Astrocyte of the spinal cord (primary cell): ENCODE measurements around the gene KCNQ1OT1.

Experiments used
- DNase-seq: peaks from one replicate; pipeline ENCODE4 v3.0.0; 2011; ENCODE audit warnings: low read depth, low spot score
- H3K4me3 ChIP-seq: 2 replicates; pipeline ENCODE4 v1.5.1; 2011; ENCODE audit warnings: low read depth, mild to moderate bottlenecking, low read length, moderate library complexity
- in situ Hi-C: cut with HindIII; loops from 2 replicates; pipeline ENCODE4 v1.10.0; 2017; ENCODE audit warnings: low sequenced_read_pairs
- TF ChIP-seq, protein P1 (sequence below): IDR thresholded peaks from 2 replicates; pipeline ENCODE4 v1.5.1; 2012; ENCODE audit warnings: low read depth, mild to moderate bottlenecking, low read length, inconsistent platforms

Gene KCNQ1OT1

DNA sequence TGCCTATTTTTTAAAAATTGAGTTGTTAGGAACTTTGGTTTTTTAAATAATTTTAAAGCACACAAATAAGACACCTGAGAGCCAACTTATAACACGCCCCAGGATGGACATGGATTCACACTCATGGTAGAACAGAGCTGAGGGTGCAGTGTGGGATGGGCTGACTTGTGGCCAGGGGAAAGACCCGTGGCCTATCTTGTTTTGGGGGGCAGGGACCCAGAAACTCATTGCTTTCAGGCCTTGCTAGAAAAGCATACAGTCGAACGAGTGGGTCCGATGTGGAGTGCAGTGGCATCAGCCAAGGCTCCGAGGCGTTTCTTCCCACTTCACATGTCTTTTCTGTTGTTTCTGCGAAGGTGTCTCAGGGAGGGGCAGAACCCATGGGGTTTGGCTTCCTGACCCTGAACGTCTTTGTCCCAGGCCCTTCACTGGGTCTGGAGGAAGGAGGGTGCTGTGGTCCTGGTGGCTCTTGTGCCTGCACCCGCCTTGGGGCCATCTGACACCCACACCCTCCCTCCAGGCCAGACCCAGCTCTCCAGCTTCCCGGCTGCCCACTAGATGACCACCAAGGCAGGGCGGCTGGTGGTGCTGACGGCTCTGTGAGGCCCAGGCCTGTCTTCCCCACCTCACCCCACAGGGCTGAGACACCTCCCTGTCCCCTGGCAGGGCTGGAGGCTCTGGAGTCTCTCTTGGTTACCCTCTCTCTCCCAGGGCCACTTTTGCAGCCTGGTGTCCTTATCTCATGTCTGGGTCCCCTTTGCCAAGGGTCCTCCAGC is 134.2 kb downstream of the KCNQ1OT1 start:
- no peak overlapping the region for H3K4me3 ChIP-seq
- TF ChIP-seq, protein P1, sequence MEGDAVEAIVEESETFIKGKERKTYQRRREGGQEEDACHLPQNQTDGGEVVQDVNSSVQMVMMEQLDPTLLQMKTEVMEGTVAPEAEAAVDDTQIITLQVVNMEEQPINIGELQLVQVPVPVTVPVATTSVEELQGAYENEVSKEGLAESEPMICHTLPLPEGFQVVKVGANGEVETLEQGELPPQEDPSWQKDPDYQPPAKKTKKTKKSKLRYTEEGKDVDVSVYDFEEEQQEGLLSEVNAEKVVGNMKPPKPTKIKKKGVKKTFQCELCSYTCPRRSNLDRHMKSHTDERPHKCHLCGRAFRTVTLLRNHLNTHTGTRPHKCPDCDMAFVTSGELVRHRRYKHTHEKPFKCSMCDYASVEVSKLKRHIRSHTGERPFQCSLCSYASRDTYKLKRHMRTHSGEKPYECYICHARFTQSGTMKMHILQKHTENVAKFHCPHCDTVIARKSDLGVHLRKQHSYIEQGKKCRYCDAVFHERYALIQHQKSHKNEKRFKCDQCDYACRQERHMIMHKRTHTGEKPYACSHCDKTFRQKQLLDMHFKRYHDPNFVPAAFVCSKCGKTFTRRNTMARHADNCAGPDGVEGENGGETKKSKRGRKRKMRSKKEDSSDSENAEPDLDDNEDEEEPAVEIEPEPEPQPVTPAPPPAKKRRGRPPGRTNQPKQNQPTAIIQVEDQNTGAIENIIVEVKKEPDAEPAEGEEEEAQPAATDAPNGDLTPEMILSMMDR = no peak
- DNase-seq = no peak
- in situ Hi-C loops = no loop called here

DNA sequence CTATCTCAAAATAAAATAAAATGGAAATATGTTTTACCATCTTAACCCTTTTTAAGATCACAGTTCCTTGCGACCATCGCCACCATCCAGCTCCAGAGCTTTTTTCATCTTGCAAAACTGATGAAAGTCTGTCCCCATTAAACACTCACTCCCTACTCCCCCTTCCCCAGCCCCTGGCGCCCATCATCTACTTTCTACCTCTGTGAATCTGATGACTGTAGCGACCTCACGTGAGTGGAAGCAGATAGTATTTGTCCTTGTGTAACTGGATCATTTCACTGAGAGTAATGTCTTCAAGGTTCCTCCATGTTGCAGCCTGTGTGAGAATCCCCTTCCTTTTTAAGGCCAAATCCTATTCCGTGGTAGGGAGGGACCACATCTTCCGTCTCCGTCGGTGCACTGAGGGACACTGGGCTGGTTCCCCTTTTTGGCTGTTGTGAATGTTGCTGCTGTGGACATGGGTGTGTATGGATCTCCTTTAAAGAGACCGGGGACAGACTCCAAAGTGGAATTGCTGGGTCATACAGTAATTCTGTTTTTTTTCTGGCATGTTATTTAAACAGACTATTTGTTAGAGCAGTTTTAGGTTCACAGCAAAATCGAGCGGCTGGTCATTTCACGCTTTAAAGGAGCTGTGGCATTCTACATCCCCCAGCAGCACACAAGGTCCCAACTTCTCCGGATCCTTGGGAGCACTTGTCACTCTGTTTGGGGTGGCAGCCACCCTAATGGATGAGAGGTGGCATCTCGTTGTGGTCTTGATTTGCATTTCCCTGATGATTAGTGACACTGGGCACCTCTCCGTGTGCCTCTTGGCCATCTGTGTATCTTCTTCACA is 135.0 kb downstream of the KCNQ1OT1 start:
- TF ChIP-seq, protein P1 = no peak
- in situ Hi-C loops = no loop called here
- no peak for DNase-seq
- no peak overlapping the region for H3K4me3 ChIP-seq

DNA sequence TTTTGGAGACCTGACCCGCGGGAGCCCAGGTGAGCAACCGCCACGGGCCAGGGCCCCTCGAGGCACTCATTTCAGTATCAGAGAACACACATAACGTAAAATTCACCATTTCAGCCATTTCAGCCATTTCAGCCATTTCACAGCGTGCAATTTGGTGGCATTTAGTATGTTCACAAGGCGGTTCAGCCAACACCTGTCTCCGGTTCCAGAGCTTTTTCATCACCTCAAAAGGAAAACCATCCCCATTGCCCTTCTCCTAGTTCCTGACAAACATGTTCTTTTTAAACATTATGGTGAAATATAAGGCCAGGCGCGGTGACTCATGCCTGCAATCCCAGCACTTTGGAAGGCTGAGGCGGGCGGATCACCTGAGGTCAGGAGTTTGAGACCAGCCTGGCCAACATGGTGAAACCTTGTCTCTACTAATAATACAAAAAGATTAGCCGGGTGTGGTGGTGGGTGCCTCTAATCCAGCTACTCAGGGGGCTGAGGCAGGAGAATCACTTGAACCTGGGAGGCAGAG is 135.7 kb downstream of the KCNQ1OT1 start:
- TF ChIP-seq, protein P1 = no peak
- H3K4me3 ChIP-seq = no peak overlapping the region
- DNase-seq = no peak
- in situ Hi-C loops = no loop called here

DNA sequence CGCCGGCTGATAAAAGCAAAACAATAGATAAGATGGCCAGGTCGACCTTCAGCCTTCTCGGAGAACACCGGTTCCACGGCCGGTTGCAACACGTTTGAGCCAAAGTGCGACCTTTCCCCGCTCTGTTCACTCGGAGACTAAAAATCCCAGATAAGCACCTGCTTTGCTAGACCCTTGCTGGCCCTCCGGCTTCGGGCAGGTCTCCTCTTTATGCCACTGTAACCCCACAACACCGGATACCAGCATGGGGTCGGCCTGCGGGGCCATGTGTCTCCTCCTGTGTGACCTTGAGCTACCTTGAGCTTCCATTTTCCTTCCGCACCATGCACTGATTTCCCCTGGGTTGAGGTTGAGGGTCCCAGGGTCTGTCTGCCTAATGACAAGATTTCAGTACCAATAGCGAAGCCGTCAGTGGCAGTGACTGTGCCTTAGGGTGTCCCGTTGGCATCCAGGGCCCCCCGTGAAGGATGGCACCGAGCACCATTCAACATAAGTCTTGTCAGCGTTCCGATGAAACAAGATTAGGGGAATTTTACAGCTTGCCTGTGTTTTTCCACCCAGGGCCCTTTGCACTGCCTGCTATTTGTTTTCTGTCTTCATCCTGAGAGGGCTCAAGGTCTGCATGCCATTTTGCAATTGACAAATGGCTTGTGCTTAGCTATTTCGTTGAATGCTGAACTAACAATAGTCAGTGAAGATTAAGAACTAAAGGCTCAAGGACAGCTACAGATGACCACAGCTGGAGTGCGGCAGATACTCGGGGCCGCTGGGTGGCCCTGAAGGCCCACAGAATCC is 136.4 kb downstream of the KCNQ1OT1 start:
- DNase-seq = no peak
- in situ Hi-C loops = no loop called here
- H3K4me3 ChIP-seq = no peak overlapping the region
- TF ChIP-seq, protein P1 = no peak

DNA sequence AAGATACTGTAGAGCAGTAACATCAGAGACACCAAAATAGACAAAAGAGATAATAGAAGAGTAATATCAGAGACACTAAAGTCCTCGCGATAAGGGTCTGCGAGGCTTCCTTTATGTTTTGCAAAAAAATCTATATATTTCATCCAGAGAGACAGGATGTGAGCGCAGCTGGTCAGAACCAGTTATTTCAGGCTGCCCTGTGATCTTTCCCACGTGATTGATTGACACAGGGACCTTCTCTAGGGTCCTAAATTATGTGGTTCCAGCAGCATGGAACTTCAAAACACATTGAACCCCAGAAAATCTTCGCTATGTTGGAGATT is 136.9 kb downstream of the KCNQ1OT1 start:
- in situ Hi-C loops = no loop called here
- H3K4me3 ChIP-seq = no peak overlapping the region
- TF ChIP-seq, protein P1 = no peak
- DNase-seq = no peak
